Hepatic stellate cell (primary cell): ENCODE data around the gene TGFB1I1.
"Not testable (repeated sequence)": the region's sequence is repeated elsewhere in the genome, so short reads cannot be mapped to it uniquely, and the experiment has no call there.

Source experiments
- DNase-seq: peaks from one replicate; pipeline ENCODE4 v3.0.0; 2011; ENCODE audit warnings: low spot score

The TGFB1I1 gene

DNA sequence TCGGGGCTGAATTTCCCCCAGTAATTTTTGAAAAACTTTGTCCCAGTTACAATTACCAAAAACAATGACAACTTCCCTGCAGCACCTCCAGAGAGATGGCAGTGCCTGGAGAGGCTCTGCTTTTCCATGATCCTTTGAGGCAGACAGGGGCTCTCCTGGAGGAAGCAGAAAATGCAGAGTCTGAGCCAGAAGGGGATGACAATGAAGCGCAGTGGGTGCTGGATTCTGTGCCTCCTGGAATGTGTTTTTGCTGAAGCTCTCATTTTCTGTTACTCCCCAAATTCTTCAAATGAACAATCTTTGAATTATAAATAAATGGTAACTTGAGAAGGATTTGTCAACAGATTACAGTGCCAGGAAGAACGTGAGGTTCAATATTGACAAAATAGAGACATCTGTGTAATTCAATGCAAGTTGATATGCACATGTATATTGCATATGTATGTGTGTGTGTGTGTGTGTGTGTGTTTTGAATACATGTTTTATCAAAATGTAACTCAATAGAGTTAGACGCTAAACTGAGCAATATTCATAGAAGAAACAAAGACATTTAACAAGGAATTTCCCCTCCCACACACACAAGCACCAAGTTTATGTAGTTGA is 45.9 kb downstream of the TGFB1I1 start:
- DNase-seq: no peak

DNA sequence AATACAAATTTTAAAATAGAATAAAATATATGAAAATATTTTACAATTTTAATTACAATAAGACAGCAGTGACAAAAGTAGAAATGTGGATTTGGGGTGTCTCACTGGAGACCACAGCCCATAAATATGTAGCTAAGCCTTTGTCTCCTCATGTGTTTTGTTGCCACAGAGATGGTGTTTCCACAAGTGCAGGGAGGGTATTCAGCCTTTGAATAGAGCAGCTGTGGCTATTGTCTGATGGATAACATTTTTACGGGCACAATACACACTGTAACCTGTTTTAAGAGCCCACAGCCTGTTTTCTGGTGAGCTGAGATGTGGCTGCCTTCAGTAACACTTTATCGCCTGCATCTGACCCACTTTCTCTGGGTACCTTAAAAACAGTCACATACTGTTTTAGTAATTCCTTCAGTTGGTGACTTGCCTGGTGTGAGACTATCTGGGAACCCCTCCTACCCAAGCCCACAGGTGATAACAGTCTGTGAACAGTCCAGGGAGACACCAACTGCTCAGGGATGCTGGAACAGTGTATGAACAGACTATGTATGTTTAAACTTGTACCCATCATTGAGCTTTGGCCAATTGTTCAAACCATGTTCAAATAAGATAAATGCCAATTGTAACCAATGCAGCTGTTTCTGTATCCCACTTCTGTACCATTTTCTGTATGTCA is 47.9 kb downstream of the TGFB1I1 start:
- DNase-seq: no peak

DNA sequence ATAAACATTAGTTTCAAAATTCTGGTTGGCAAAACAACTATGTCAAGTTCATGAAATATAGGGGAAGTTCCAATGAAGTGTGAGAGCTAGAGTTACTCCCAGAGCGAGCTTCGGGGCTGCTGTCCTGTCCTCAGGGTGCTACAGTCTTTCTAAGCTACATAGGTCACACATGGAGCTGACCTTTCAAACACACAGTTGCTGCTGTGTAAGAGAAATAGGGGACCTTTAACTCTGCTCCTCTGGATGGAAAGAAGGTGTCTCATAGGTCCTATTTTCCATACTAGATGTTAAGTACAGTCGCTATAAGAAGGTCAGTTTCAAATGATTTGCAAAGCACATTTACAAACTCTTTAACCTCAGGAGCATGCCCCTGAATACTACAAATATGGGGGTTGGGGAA is 49.4 kb downstream of the TGFB1I1 start:
- no peak for DNase-seq

DNA sequence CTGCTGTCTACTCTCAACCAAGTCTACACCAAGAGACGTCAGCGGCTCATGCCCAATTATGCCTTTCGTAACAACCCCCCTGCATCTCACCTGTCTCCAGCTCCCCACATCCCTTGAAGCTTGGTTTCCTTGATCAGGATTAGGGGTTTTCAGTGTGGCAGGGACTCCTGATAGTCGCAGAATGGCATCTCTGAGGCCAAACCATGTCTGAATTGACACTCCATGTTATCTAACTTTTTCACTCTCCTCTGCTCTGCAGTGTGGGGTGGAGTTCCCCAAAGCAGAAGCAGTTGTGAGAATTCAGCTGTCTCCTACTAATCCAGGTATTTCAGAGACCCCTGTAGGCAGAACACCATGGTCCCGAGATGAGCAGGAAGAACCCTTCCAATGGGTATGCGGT is 50.1 kb downstream of the TGFB1I1 start:
- no peak for DNase-seq

DNA sequence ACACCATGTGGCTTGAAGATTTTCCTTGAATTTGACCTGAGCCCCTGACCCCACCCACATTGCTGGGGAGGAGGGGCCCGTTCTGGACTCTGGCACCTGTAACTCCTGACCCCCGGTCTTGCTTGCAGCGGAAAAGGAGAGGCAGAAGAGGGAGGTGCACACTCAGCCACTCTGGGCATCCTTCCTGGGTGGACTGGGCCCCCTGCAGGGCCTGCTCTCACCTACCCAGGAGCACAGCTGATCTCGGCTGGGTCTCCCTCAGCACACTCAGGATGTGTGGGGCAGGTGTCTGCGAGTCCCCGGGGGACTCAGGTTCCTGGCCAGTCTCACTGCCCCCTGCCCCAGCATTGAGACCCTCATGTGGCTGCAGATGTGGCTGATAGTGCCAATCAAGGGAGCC is 51.8 kb downstream of the TGFB1I1 start:
- not testable (repeated sequence) for DNase-seq

DNA sequence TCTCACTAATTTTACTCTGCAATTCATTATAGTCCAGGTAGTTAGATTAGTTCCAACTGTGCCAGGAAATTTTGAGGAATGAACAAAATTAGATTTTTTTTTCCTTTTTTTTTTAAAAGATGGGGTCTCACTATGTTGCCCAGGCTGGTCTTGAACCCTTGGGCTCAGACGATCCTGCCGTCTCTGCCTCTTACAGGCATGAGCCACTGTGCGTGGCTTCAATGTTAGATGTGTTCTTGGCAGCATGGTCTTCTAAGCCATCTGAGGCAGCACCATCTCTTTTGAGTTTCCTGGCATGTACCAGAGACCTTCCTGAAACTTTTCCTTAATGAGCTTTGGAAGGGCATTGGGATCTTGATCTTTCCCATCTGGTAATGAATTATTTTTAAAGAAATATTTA is 53.2 kb downstream of the TGFB1I1 start:
- no peak for DNase-seq
